GM18505 (cell line): Measurements from ENCODE around the gene BASP1.
"Not testable (repeated sequence)": the region's sequence is repeated elsewhere in the genome, so short reads cannot be mapped to it uniquely, and the experiment has no call there.

Source experiments
- ATAC-seq: cut with Tn5 transposase; IDR thresholded peaks from one replicate; pipeline ENCODE4 v1.9.1; 2021; ENCODE audit not compliant: unreplicated experiment
- POLR2A ChIP-seq: IDR thresholded peaks from 4 replicates; pipeline ENCODE4 v1.6.1; 2011; ENCODE audit warnings: borderline replicate concordance; ENCODE audit not compliant: insufficient read depth, insufficient read length; ENCODE audit errors: extremely low read depth

The BASP1 gene

GRCh38 chr5:17283121-17283415, 65.6 kb downstream of the BASP1 start:
- ATAC-seq = no peak
- TF ChIP-seq POLR2A = no peak

GRCh38 chr5:17287501-17288155, 70.2 kb downstream of the BASP1 start:
- no peak for TF ChIP-seq POLR2A
- no peak for ATAC-seq

- TF ChIP-seq POLR2A = no peak
- no peak for ATAC-seq
Measured at GRCh38 chr5:17288570-17288969, 71.1 kb downstream of the BASP1 start.

GRCh38 chr5:17289681-17290539, 72.5 kb downstream of the BASP1 start:
- TF ChIP-seq POLR2A = no peak

GRCh38 chr5:17290540-17290974, 73.1 kb downstream of the BASP1 start:
- no peak for TF ChIP-seq POLR2A
- ATAC-seq = no peak

More at GRCh38 chr5:17289681-17290539, 72.5 kb downstream of the BASP1 start:
- no peak for ATAC-seq

GRCh38 chr5:17292434-17293015, 75.1 kb downstream of the BASP1 start:
- ATAC-seq = no peak
- no peak for TF ChIP-seq POLR2A

- TF ChIP-seq POLR2A = no peak
- ATAC-seq = no peak
Measured at GRCh38 chr5:17294639-17295311, 77.3 kb downstream of the BASP1 start.

GRCh38 chr5:17295671-17296070, 78.2 kb downstream of the BASP1 start:
- no peak for TF ChIP-seq POLR2A
- ATAC-seq = no peak

- no peak for ATAC-seq
- TF ChIP-seq POLR2A = no peak
Measured at GRCh38 chr5:17302106-17302505, 84.7 kb downstream of the BASP1 start.

- no peak for TF ChIP-seq POLR2A
- ATAC-seq = no peak
Measured at GRCh38 chr5:17302604-17303003, 85.2 kb downstream of the BASP1 start.

GRCh38 chr5:17304282-17304681, 86.9 kb downstream of the BASP1 start:
- TF ChIP-seq POLR2A = no peak
- ATAC-seq = no peak

- no peak for TF ChIP-seq POLR2A
- ATAC-seq = no peak
Measured at GRCh38 chr5:17305017-17305416, 87.6 kb downstream of the BASP1 start.

GRCh38 chr5:17305964-17306725, 88.7 kb downstream of the BASP1 start:
- TF ChIP-seq POLR2A = no peak
- no peak for ATAC-seq

- no peak for ATAC-seq
Measured at GRCh38 chr5:17306726-17307091, 89.3 kb downstream of the BASP1 start.

GRCh38 chr5:17307440-17307839, 90.0 kb downstream of the BASP1 start:
- ATAC-seq = not testable (repeated sequence)

More at GRCh38 chr5:17306726-17307091, 89.3 kb downstream of the BASP1 start:
- TF ChIP-seq POLR2A = no peak
